NCI-H226 (cell line): Measurements from ENCODE around the gene SESN1.

Source experiments
- DNase-seq: peaks from one replicate; pipeline ENCODE4 v3.0.0-alpha.2; 2015

SESN1 gene

DNA sequence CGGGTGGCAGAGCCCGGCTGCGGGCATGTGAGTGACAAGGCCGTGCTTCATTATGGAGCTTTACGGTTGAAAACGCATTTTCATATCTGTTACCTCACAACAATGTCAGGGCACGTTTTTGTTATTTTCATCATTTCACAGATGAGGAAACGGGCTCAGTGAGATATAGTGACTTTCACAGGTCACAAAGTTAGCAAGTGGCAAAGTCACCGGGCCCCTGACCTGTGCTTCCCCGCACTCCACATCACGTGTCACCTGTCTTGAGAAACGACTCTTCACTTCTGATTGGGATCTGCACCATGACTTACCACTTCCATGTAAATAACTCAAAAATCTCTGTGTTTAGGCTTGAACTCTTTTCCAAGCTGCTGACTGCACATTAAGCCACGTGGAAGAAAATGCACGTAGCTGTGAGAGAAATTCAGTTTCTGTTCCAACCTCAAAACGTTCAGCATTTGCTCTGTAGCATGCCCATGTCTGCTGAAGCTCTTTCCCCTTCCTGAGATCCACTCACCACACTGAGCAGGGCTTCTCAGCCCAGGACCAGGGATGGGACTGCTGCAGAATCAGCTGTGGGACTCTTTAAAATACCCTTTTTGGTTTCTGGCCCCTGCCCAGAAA lies 139.2 kb downstream of the SESN1 start:
- no peak for DNase-seq

DNA sequence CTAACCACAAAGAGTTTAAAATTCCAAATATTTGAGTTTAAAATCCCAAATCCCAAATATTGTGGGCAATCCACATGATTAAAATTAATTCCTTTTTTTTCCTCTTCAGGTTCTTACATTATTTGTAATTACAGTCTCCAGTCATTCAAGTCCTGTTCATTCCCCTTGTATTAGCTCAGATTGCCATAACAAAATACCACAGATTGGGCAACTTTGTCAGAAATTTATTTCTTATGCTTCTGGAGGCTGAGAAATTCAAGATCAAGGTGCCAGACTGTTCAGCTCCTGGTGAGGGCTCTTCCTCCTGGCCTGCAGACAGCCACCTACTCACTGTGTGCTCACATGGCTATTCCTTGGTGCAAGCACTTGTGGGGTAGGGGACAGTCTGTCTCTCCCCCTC lies 141.0 kb downstream of the SESN1 start:
- DNase-seq = no peak

DNA sequence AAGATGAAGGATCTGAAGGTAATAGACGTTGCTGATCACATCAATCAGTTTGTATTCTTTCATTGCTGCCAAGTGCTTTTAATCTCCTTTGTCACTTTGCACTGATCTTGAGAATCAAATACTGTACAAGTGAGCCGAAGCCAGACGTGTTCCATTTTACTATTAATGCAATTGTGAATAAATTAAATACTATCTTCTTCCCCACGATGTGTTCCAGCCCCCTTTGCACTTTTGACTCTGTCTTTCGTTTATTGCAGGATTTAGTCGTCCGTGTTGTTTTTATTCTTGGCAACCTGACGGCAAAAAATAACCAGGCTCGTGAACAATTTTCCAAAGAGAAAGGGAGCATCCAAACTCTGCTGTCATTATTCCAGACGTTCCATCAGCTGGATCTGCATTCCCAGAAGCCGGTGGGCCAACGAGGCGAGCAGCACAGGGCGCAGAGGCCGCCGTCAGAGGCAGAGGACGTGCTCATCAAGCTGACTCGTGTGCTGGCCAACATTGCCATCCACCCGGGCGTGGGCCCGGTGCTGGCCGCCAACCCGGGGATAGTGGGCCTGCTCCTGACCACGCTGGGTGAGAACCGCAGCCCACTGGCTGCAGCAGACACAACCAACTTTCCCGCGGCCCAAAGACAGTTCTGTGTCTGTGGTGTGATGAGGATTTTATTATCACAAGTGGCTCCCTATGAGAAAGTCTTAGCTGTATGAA lies 141.7 kb downstream of the SESN1 start:
- no peak for DNase-seq

DNA sequence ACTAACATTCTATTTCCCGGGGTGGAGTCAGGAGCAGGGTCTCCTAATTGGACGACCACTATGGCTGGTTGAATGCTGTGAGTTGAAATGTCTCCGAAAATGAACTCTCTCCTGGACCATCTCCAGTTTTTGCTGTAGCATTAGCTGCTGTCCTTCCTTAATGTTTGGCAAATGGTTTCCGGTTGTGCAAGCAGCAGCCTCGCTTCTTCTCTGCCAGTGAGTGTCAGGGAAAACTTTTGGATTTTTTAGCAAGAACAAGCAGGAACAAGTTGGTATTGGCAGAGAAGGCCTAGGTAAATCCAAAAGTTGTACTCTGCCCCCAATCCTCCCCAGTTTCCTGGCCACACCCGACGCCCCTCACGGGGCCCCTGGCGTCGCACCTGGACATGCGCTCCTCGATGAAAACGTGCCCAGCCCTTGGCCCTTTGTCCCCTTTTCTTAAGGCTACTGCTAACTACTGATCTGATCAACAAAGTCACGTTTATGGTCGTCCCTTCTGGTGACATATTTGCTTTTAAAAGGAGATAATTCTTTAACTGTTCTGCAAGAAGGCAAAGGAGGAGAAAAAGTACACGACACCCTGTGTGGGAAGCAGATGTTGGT lies 143.2 kb downstream of the SESN1 start:
- DNase-seq = no peak

DNA sequence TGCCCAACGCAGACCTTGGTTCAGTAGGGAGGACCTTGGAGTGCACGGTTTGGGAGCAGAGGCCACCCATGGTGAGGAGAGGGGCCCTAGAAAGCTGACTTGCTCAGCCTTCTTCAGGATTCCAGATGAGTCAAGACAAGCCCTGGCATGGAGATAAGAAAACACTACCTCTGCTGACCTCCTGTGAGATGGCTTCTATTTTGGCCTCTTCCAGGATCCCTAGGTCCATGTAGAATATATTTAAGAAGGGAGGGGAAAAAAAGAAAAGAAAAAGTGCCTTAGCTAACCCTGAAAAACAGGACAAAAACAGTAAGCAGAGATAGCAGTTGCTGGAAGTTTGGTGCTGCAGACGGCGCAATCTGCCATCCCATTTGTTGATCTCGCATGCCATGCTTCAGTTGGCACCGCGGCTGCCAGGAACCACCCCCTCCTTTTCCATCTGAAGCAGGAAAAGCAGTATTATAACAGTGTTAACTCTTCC lies 146.4 kb downstream of the SESN1 start:
- no peak for DNase-seq

DNA sequence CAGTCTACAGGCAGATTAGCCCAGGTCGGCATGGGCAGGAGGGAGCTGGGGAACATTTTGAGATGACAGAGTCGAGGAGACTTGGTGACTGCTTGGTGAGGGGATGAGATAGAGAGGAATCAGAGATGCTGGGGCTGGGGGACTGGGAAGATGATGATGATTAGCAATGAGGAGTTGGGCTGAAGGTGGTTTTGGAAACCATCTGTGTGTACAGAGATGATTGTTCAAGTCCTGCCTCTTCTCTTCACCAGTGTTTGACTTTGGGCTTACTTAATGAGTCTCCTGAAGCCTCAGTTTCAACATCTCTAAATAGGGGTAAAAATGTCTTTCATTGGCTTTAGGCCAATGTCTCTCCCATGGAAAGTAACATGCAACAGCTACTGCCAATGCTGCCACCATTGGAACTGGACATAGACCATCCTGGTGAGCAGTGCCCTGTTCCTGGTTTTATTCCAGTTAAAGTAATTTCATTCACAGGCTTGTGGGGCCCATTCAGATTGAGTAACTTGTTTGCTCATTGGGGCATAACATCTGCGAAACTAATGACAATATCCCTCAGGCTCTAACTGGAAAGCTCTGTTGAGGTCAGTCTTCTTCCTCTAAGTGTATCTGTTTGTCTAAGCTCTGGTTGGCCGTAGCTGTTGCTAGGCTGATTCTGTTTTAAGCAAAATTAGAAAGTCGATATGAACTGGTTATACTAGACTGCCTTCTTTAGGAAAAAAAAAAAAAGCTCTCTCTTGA lies 147.4 kb downstream of the SESN1 start:
- DNase-seq = no peak

DNA sequence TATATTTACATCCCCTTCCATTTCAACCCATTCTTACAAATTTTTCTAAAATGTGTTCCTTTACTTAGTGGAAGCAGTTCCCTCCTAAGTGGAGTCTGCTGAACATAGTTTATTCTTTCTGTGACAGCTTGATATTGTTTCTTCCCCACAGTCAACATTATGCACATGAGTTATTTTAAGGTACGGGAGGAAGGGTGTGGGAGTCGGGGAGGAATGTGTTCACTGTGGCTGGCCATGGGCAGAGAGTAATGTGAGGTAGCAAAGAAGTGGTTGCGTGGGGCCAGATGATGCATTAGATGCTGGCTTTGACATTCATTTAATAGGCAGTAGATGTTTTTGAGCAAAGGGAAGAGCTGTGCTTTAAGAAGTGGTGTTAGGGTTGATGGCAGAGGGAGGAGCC lies 148.0 kb downstream of the SESN1 start:
- DNase-seq = no peak

DNA sequence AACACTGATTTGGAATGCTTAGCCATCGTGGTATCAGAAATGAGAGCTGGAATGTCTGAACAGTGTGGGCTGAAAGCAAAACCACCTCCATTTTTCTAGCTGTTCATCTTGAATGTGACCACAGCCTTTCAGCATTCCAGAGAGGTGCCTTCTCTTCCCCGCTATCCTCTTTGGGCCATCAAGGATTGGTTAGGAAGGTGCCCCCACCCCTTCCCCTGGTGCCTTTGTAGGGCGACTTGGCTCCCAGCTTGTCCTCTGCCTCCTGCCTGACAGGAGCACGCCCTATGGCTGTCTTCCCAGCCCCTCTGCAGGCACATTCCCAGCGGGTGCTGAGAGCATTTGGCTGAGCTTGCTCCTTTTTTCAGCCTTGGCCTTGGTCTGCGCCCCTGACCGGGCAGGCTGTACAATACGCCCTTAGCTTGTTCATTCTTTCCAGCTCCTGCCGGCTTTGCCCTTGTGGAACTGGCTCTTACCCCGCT lies 148.9 kb downstream of the SESN1 start:
- DNase-seq = no peak

DNA sequence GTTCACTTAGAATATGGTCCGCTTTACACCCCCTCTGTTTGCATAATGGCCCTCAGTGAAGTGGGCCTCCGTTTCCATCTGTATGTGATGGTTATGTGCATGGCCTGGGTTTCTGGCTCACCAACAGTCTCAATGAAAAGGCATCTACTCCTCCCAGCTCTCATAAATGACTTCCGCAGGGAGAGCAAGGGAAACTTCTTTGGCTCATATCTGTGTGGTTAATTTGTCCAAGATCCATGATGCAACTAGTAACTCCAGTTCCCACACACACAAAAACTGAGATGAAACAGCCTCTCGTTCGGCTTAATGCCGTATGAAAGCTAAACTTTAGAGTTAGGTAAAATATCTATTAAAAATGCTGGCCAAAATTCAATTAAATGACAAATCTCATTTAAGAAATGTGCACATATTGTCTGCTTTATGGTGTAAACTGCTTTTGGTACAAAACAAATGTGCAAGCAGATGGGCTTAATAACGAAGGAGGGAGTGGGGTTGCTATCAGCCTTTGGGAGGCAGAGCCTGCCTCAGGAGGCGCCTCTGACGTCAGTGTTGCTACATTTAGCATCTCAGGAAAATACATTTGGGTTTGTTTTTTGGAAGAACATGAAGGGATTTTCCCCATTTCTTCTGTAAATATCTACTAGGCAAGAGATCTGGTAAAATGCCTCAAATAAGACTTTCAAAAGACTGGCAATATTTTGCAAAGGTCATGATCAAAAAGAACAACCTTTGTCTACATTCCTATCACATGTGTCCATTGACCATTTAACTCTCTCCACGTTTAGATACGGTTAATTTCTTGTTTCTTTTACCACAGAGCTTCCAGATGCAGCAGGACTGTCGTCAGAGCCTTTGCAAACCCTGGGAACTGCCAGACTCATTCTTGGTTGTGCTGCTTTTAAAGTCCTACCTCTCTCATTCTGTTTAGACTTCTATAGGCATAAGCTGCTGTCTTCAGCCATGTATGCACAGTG lies 149.7 kb downstream of the SESN1 start:
- DNase-seq = no peak

DNA sequence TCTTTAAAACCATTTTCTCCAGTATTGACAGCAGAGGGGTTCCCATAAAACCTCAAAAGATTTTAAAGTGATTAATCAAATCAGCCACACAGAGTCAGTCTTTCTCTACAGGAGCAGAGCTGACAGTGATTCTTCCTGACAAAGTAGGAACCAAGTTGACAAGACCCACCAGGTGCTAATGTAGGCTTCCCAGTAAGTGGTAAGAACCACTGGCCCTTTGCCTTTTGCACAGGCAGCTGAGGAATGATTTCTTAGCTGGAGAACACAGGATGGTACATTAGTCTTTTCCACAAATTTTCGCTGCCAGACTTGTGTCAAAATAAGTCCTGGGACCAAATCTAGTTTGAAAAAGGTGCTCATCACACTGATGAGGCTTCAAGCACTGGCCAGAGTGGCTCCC lies 150.6 kb downstream of the SESN1 start:
- DNase-seq = no peak

DNA sequence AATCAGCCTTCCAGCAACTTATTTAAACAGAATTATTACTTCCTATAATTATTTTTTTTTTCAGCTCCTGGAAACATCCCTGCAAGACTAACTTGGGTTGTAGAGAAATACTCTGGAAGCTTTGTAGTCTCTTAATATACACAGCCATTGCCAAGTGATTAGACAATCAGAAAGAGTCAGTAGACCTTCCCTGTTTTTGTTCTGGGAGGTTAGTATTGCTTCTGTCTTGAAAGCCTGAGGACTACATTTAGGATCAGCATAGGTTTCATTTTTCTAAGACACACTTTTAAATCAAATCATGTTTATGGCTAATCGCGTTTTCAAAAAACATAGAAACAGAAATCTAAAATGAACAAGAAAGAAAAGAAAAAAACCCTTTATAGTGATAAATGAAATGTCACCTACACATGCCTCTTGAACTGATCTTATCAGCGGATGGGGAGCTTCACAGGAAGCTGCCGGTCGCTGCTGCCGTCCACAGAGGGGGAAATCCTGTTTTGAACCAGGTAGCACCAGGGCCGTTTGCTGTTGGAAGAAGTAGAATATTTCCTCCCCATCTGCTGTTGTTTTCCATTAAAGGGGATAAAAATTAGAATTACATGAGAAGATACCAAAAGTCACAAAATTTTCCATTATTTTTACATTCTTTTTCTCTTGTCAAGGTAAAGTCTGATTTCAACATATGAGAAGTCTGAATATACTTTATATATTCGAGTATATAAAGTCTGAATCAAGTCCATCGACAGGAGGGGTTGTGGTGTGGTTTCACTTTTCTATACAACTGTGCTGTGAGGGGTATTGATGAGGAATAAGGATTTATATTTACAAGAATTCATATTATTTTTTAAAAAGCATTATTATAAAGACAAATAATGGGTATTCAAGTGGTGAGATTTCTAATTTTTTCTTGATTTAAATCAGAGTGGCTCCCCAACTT lies 151.8 kb downstream of the SESN1 start:
- no peak for DNase-seq

DNA sequence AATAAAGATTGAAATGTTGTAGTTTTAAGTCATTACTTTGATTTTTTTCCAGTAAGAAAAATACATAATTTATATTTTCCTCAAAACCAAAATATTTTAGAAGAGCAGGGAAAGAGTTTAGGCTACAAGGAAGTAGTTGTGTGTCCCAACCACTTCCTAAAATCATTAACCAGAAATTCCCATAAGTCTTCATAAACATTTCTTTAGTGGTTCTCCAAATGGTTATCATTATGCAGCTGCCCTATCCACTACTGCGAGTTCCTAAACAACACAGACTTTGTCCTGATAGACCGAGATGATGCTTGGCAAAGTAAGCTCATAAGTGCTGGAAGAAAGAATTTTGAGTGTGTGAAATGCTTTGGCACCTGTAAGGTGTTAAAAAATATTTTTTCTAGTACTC lies 152.8 kb downstream of the SESN1 start:
- no peak for DNase-seq

DNA sequence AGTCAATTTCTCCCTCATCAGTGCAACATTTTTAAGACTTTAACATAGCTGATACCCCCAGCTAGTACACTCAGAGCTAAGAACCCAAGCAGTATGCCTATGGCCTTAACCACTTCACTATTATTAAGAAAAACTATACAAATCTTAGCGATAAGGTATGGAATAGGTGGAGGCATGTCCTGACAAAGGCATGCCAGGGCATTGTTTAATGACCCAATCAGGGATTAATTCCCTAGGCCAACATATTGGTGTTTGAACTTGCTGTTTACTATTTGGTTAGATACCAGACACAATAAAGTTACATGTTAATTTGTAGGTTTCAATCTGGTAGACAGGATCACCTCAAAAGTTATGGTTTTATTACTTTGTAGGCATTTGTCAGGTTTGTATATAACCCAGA lies 153.4 kb downstream of the SESN1 start:
- DNase-seq = no peak

DNA sequence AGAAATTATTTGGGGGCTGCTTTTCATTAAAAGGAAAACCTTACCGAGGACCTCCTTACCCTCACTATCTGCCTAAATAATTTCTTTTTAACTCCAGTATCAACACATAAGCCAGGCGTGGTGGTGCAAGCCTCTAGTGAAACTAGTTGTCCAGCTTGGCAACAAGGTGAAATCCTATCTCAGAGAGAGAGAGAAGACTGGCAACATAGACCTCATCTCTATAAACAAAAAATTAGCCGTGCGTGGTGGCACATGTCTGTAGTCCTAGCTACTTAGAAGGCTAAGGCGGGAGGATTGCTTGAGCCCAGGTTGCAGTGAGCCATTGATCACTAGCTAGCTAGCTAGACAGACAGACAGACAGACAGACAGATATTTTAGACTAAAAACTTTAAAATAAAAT lies 153.9 kb downstream of the SESN1 start:
- no peak for DNase-seq

DNA sequence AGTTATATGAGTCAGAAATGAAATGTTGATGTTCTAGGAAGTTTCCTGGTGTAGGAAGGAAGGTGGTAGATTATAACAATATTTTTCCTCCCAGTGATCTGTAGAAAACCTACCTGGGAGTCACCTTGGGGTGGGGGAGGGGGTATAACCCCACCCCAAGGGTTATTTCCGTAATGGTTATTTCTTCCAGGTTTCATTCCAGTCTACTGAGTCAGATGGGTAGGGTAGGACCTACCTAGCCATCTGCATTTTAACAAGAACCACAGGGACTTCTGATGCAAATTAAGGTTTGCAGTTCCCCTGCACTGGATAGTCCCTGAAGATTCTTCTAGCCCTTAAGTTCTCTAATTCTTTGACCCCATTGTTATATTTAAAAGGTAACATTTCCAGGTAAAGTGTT lies 157.5 kb downstream of the SESN1 start:
- no peak for DNase-seq
